Endothelial cell of umbilical vein (primary cell): ENCODE data around the gene CACNG4. TPM values are rescaled to one million over a fixed set of nuclear protein-coding genes. Genes with fewer than 3 reads are reported as not detected.

Experiments used
- BruUV-seq: library from RNA; stranded (reverse); fragments of 400-500 nt; replicated peaks from 2 replicates; lab custom pipeline; 2021; lab: Mats Ljungman, UMichigan
- CTCF ChIA-PET: fragments of 300-600, 350-600 bp; sonication (Branson Sonifier 250); formaldehyde crosslinking; loops from one replicate; lab custom pipeline; 2021; ENCODE audit warnings: antibody characterized with exemption, inconsistent platforms; lab: Charles Lee
- POLR2A ChIA-PET: fragments of 300-600, 350-600 bp; sonication (Branson Sonifier 250); formaldehyde crosslinking; loops from one replicate; lab custom pipeline; 2021; ENCODE audit warnings: antibody characterized with exemption, inconsistent platforms; lab: Charles Lee
- DNase-seq: peaks from one replicate; pipeline ENCODE4 v3.0.0-alpha.2; 2011; ENCODE audit warnings: low read depth, low spot score
- FAIRE-seq: peaks from 2 replicates; lab custom pipeline; 2011; peaks lifted over from hg19 to GRCh38; lab: Jason Lieb, UNC
- H2AFZ ChIP-seq: 2 replicates; pipeline ENCODE4 v1.6.0; 2012; ENCODE audit warnings: low read depth, low read length, control low read depth, inconsistent platforms
- H3K27ac ChIP-seq: 2 replicates; pipeline ENCODE4 v1.5.1; 2011; ENCODE audit warnings: low read depth, mild to moderate bottlenecking, control low read depth, low read length, moderate library complexity; ENCODE audit not compliant: insufficient read depth
- H3K27me3 ChIP-seq, 2 experiments: 2 replicates each; pipeline versions ENCODE4 v1.6.0 to v1.6.1; 2011; ENCODE audit warnings: low read length in 2 of 2, mixed read lengths in 1 of 2; ENCODE audit not compliant: control insufficient read depth in 2 of 2, insufficient read depth in 2 of 2
- H3K36me3 ChIP-seq, 2 experiments: 2 replicates in 1 of 2; 3 replicates in 1 of 2; pipeline ENCODE4 v1.5.1; 2011; ENCODE audit warnings: low read length in 2 of 2, mild to moderate bottlenecking in 1 of 2, moderate library complexity in 1 of 2; ENCODE audit not compliant: control insufficient read depth in 2 of 2, insufficient read depth in 2 of 2; ENCODE audit errors: extremely low read depth in 1 of 2
- H3K4me1 ChIP-seq: 3 replicates; pipeline ENCODE4 v1.5.1; 2011; ENCODE audit warnings: mild to moderate bottlenecking, low read length; ENCODE audit not compliant: control insufficient read depth, insufficient read depth; ENCODE audit errors: extremely low read depth
- H3K4me2 ChIP-seq: 2 replicates; pipeline ENCODE4 v1.6.1; 2011; ENCODE audit warnings: low read length, control low read depth, mixed read lengths; ENCODE audit not compliant: insufficient read depth
- H3K4me3 ChIP-seq, 3 experiments: fragments of 200-600 bp in 1 of 3; sonication (generic), shearing (Covaris generic) in 1 of 3; replicated peaks in 1 of 3; 2 replicates each; pipeline ENCODE4 v1.5.1; 2011 to 2016; ENCODE audit warnings: control low read depth in 3 of 3, low read length in 3 of 3, mild to moderate bottlenecking in 2 of 3, inconsistent platforms in 1 of 3, low read depth in 1 of 3, moderate library complexity in 1 of 3; ENCODE audit not compliant: insufficient read depth in 1 of 3
- H3K79me2 ChIP-seq: 2 replicates; pipeline ENCODE4 v1.6.0; 2012; ENCODE audit warnings: low read length, inconsistent platforms; ENCODE audit not compliant: control insufficient read depth, insufficient read depth
- H3K9ac ChIP-seq: replicated peaks from 2 replicates; pipeline ENCODE3; 2011; ENCODE audit warnings: low read length, control low read depth; ENCODE audit not compliant: insufficient read depth; ENCODE audit errors: extremely low read depth
- H3K9me1 ChIP-seq: replicated peaks from 3 replicates; pipeline ENCODE4 v1.6.0; 2011; ENCODE audit warnings: mild to moderate bottlenecking, low read length; ENCODE audit not compliant: control insufficient read depth, insufficient read depth; ENCODE audit errors: extremely low read depth
- H3K9me3 ChIP-seq: replicated peaks from 2 replicates; pipeline ENCODE4 v1.5.1; 2012; ENCODE audit warnings: low read length, inconsistent platforms; ENCODE audit not compliant: control insufficient read depth, insufficient read depth
- H4K20me1 ChIP-seq: replicated peaks from 2 replicates; pipeline ENCODE3; 2011; ENCODE audit warnings: mild to moderate bottlenecking, low read length; ENCODE audit not compliant: control insufficient read depth, insufficient read depth; ENCODE audit errors: extremely low read depth
- EZH2 ChIP-seq: IDR thresholded peaks from 2 replicates; pipeline ENCODE4 v1.6.1; 2012; ENCODE audit warnings: borderline replicate concordance, low read depth, mild to moderate bottlenecking, moderate library complexity, low read length, inconsistent platforms; ENCODE audit not compliant: severe bottlenecking
- FOS ChIP-seq: IDR thresholded peaks from 2 replicates; pipeline ENCODE4 v1.6.1; 2011; ENCODE audit warnings: mild to moderate bottlenecking, low read length, moderate library complexity, borderline replicate concordance; ENCODE audit not compliant: insufficient read depth
- GATA2 ChIP-seq: IDR thresholded peaks from 2 replicates; pipeline ENCODE4 v1.7.0; 2011; ENCODE audit warnings: low read depth, mild to moderate bottlenecking, moderate library complexity, mixed read lengths, low read length; ENCODE audit not compliant: insufficient read length, insufficient read depth
- JUN ChIP-seq: IDR thresholded peaks from 2 replicates; pipeline ENCODE4 v1.6.1; 2011; ENCODE audit warnings: borderline replicate concordance, low read depth; ENCODE audit not compliant: insufficient read length, insufficient read depth
- MYC ChIP-seq: IDR thresholded peaks from one replicate; pipeline ENCODE4 v1.6.1; 2011; ENCODE audit warnings: mild to moderate bottlenecking, low read depth, low read length
- POLR2A ChIP-seq: IDR thresholded peaks from 2 replicates; pipeline ENCODE4 v1.6.1; 2012; ENCODE audit warnings: low read depth, mild to moderate bottlenecking, control low read depth, low read length
- POLR2AphosphoS5 ChIP-seq: IDR thresholded peaks from 2 replicates; pipeline ENCODE4 v1.6.1; 2012; ENCODE audit warnings: low read depth, mild to moderate bottlenecking, control low read depth, low read length, moderate library complexity; ENCODE audit not compliant: insufficient read depth
- dilution Hi-C: fragments of 300-500 bp; cut with MboI; formaldehyde crosslinking; loops from one replicate; pipeline ENCODE4 v1.15.0; 2019; ENCODE audit warnings: low sequenced_read_pairs; ENCODE audit not compliant: extremely low pct_ligation_motif_present
- intact Hi-C: fragments of 100-400 bp; cut with micrococcal nuclease; formaldehyde crosslinking; loops from one replicate; pipeline ENCODE4 v1.10.0; 2022
- polyA plus RNA-seq, 4 experiments: library from polyadenylated mRNA; depleted of rRNA in 3 of 4; stranded (reverse) in 3 of 4; unstranded in 1 of 4; fragments of >200 nt; gene quantifications; 2 replicates each; pipeline versions ENCODE4 v1.2.1 to v1.2.3, GENCODE V29; 2011 to 2012; ENCODE audit warnings: missing spikeins in 1 of 4
- total RNA-seq: library from RNA; stranded (reverse); gene quantifications from 2 replicates; pipeline ENCODE4 v1.2.3, GENCODE V29; 2021
- TF ChIP-seq, protein P1 (sequence below): IDR thresholded peaks from 2 replicates; pipeline ENCODE4 v1.6.1; 2011; ENCODE audit not compliant: insufficient read depth, insufficient read length
- TF ChIP-seq, protein P2 (sequence below), 2 donors: IDR thresholded peaks; 1 replicate in 1 of 2; 2 replicates in 1 of 2; pipeline ENCODE4 v1.5.1; 2011; ENCODE audit warnings: low read length in 2 of 2, mild to moderate bottlenecking in 2 of 2, moderate library complexity in 2 of 2, control low read depth in 1 of 2, inconsistent platforms in 1 of 2, low read depth in 1 of 2; ENCODE audit not compliant: insufficient read depth in 1 of 2; ENCODE audit errors: extremely low read depth in 1 of 2

The CACNG4 gene
- total and polyA plus RNA-seq, 2 donors (not counting 3 experiments of a cell fraction or from before 2014, with no cell fraction given), result not detected

DNA sequence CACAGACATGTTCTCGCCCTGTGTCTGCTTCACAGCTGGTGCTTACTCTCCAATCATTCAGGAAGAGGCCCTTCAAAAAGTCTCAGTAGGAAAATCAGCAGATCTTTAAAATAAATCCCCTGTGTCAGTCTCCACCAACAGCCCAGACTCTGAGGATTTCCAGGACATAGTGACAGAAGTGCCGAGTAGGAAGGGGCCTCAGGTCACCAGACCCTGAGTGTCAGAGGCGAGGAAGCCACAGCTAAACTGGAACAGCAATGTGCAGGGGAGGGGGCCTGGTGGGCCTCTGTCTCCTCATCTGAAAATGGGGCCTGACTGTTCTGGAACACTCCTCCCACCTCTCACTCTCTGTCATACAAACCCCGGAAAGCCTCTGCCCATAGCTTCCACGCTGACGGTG, 6.3 kb downstream of the CACNG4 start:
- Histone ChIP-seq H3K36me3 (no peaks in the 10 kb centered on the region), H3K4me3 (no peak overlapping the region), H3K27me3 (peaks cover 21 to 23% of the 10 kb centered on the region in 2 experiments), H3K9me1 (no peaks in the 10 kb centered on the region), H3K9ac (no peak overlapping the region), H3K79me2 (no peaks in the 10 kb centered on the region), H2AFZ (no peak overlapping the region), H3K4me1 (no peaks in the 10 kb centered on the region), H4K20me1 (no peaks in the 10 kb centered on the region), H3K9me3 (no peaks in the 10 kb centered on the region), H3K4me2 (no peak overlapping the region), H3K27ac (no peak overlapping the region)
- POLR2A ChIA-PET, result no interaction called here
- dilution Hi-C loops, result no loop called here
- no peak for FAIRE-seq
- no TSS peak for BruUV-seq
- CTCF ChIA-PET, result no interaction called here
- TF ChIP-seq, protein P1, sequence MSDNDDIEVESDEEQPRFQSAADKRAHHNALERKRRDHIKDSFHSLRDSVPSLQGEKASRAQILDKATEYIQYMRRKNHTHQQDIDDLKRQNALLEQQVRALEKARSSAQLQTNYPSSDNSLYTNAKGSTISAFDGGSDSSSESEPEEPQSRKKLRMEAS, result no peak
- TF ChIP-seq, protein P2, sequence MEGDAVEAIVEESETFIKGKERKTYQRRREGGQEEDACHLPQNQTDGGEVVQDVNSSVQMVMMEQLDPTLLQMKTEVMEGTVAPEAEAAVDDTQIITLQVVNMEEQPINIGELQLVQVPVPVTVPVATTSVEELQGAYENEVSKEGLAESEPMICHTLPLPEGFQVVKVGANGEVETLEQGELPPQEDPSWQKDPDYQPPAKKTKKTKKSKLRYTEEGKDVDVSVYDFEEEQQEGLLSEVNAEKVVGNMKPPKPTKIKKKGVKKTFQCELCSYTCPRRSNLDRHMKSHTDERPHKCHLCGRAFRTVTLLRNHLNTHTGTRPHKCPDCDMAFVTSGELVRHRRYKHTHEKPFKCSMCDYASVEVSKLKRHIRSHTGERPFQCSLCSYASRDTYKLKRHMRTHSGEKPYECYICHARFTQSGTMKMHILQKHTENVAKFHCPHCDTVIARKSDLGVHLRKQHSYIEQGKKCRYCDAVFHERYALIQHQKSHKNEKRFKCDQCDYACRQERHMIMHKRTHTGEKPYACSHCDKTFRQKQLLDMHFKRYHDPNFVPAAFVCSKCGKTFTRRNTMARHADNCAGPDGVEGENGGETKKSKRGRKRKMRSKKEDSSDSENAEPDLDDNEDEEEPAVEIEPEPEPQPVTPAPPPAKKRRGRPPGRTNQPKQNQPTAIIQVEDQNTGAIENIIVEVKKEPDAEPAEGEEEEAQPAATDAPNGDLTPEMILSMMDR (IDR thresholded peaks at IDR 0.05; ENCODE audit: extremely low read depth in 1 of 2, insufficient read depth in 1 of 2, low read depth in 1 of 2, low read length in 2 of 2), result no peak
- TF ChIP-seq FOS (no peak), EZH2 (no peak), GATA2 (no peak), MYC (no peak), POLR2A (no peak), JUN (no peak), POLR2AphosphoS5 (no peak)
- intact Hi-C loops, result no loop called here
- DNase-seq, result no peak
